ENCODE results near the gene KTI12. TPM values are rescaled to one million over a fixed set of nuclear protein-coding genes. Genes with fewer than 3 reads are reported as not detected.

Gene KTI12
- total RNA-seq, 1 donor = 12.7 TPM

GRCh38 chr1:52059888-52060287, 26.3 kb upstream of the KTI12 start:
- TF ChIP-seq CTCF (IDR thresholded peaks at IDR 0.05; ENCODE audit: insufficient read depth, low read length) = no peak
- H3K4me3 ChIP-seq (ENCODE audit: low read depth, low read length) = no peak overlapping the region
- DNase-seq (ENCODE audit: low read depth) = no peak

GRCh38 chr1:52059321-52059720, 25.7 kb upstream of the KTI12 start:
- DNase-seq (ENCODE audit: low read depth) = peak; percentile 71
- H3K4me3 ChIP-seq (ENCODE audit: low read depth, low read length) = no peak overlapping the region
- no peak for TF ChIP-seq CTCF (IDR thresholded peaks at IDR 0.05; ENCODE audit: insufficient read depth, low read length)

DNA sequence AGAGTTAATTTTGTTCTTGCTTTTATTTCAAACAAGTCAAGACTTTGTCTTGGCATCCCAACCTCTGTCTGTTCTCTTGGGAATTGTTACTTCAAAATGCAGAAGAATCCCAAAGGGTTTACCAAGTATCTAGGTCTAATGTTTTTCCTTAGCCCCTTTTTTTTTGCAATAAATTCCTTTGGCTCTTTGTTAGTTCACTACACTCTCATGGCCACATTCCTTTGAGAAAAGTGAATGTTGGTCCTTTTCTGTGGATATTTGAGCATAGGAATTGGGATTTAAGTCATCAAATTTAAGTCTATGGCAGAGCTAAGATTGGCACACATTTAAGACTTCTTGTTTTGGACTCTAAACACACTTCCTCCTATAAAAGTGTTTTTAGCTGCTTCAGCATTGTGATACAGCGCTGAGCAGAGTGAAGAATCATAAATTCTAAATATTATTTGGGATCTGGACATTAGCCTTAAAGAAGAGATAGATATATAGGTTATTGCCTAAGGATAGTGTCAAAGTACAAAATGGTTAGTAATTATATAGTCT, 24.3 kb upstream of the KTI12 start:
- DNase-seq (ENCODE audit: low read depth) = peak; percentile 23
- H3K4me3 ChIP-seq (ENCODE audit: low read depth, low read length) = peak overlapping the region; percentile 98
- no peak for TF ChIP-seq CTCF (IDR thresholded peaks at IDR 0.05; ENCODE audit: insufficient read depth, low read length)

GRCh38 chr1:52057255-52057654, 23.6 kb upstream of the KTI12 start:
- peak overlapping the region; percentile 98 for H3K4me3 ChIP-seq (ENCODE audit: low read depth, low read length)
- DNase-seq (ENCODE audit: low read depth) = peak; percentile 8
- TF ChIP-seq CTCF (IDR thresholded peaks at IDR 0.05; ENCODE audit: insufficient read depth, low read length) = no peak

DNA sequence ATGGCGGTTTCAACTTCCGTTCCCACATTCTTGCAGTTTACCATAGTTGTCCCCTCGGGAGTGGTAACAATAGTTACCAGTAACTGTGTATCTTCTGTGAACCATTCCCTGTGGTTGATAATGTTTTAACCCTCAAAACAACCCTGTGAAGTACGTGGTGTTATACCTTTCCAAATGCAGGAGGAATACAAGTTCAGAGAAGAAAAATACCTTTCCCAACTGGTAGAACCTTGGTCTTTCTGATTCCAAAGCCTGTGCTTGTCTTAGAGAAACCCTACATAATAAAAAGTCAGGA, 23.3 kb upstream of the KTI12 start:
- peak; percentile 54 for DNase-seq (ENCODE audit: low read depth)
- peak overlapping the region; percentile 98 for H3K4me3 ChIP-seq (ENCODE audit: low read depth, low read length)
- TF ChIP-seq CTCF (IDR thresholded peaks at IDR 0.05; ENCODE audit: insufficient read depth, low read length) = no peak

- no peak for TF ChIP-seq CTCF (IDR thresholded peaks at IDR 0.05; ENCODE audit: insufficient read depth, low read length)
Observed at GRCh38 chr1:52056163-52056936, 22.7 kb upstream of the KTI12 start, which contains the start of gene BTF3L4. BTF3L4 (plus strand) TSS chr1:52056295; CDS start chr1:52059848, 3,553 bp downstream.

DNA sequence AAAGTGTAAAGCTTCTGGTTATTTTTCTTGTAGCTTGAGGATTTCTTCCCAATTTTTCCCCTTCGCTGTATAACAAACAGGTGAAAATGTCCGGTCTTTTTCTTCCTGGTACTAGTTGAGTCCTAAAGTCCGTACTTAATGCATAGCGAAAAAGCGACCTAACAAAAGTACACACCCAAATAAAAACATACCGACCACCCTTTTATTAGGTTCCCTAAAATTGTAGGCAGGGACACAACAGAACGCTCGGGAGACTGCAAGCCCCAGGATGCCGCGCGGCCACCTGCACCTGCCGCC, 22.2 kb upstream of the KTI12 start:
- H3K4me3 ChIP-seq (ENCODE audit: low read depth, low read length) = peak overlapping the region; percentile 98
- TF ChIP-seq CTCF (IDR thresholded peaks at IDR 0.05; ENCODE audit: insufficient read depth, low read length) = no peak
- DNase-seq (ENCODE audit: low read depth) = no peak

More at GRCh38 chr1:52056163-52056936, 22.7 kb upstream of the KTI12 start, which contains the start of gene BTF3L4:
- DNase-seq (ENCODE audit: low read depth) = peak; percentile 86
- peak within 1 kb of the TSS; percentile 98 for H3K4me3 ChIP-seq (ENCODE audit: low read depth, low read length)
